SK-N-SH treated with all-trans-retinoic acid at 6 μM for 48 hours (cell line): ENCODE results near the gene ATF2.

Source experiments
- ATAC-seq: fragments of 200-7000 bp; cut with Tn5 transposase; 3 replicates; pipeline ENCODE4 v1.9.1; 2020; ENCODE audit warnings: mild to moderate bottlenecking, moderate library complexity
- ARNTL ChIP-seq: fragments of 450-650 bp; formaldehyde crosslinking; IDR thresholded peaks from 2 replicates; pipeline ENCODE4 v1.5.0; 2020; ENCODE audit warnings: low read depth, mild to moderate bottlenecking, moderate library complexity, borderline replicate concordance
- CREB5 ChIP-seq: fragments of 250-450 bp; sonication (Bioruptor Pico); IDR thresholded peaks from 2 replicates; pipeline ENCODE4 v1.5.1; 2020; ENCODE audit warnings: low read depth, mild to moderate bottlenecking, moderate library complexity
- CSDC2 ChIP-seq: fragments of 250-450 bp; sonication (Bioruptor Pico); IDR thresholded peaks from 2 replicates; pipeline ENCODE4 v1.5.0; 2020; ENCODE audit warnings: mild to moderate bottlenecking, moderate library complexity
- ESRRG ChIP-seq: fragments of 250-450 bp; sonication (Bioruptor Pico); IDR thresholded peaks from 2 replicates; pipeline ENCODE4 v1.6.1; 2021; ENCODE audit warnings: mild to moderate bottlenecking
- GLIS3 ChIP-seq: fragments of 250-450 bp; sonication (Bioruptor Pico); IDR thresholded peaks from 2 replicates; pipeline ENCODE4 v1.5.0; 2020; ENCODE audit warnings: mild to moderate bottlenecking, moderate library complexity
- ISL1 ChIP-seq: fragments of 250-450 bp; sonication (Bioruptor Pico); IDR thresholded peaks from 2 replicates; pipeline ENCODE4 v2.1.2; 2022; ENCODE audit warnings: mild to moderate bottlenecking, moderate library complexity
- OSR1 ChIP-seq: fragments of 250-450 bp; sonication (Bioruptor Pico); IDR thresholded peaks from 2 replicates; pipeline ENCODE4 v1.8.0; 2022; ENCODE audit warnings: moderate library complexity, mild to moderate bottlenecking, inconsistent platforms
- PATZ1 ChIP-seq: fragments of 250-450 bp; sonication (Bioruptor Pico); IDR thresholded peaks from 2 replicates; pipeline ENCODE4 v1.8.0; 2020; ENCODE audit warnings: mild to moderate bottlenecking, moderate library complexity, borderline replicate concordance
- PPARA ChIP-seq: fragments of 250-450 bp; sonication (Bioruptor Pico); IDR thresholded peaks from 2 replicates; pipeline ENCODE4 v1.5.0; 2020; ENCODE audit warnings: mild to moderate bottlenecking, borderline replicate concordance
- RARB ChIP-seq: fragments of 250-450 bp; sonication (Bioruptor Pico); IDR thresholded peaks from 2 replicates; pipeline ENCODE4 v1.8.0; 2021; ENCODE audit warnings: mild to moderate bottlenecking, moderate library complexity
- SNAI2 ChIP-seq: fragments of 250-450 bp; sonication (Bioruptor Pico); IDR thresholded peaks from 2 replicates; pipeline ENCODE4 v1.5.0; 2020; ENCODE audit warnings: mild to moderate bottlenecking, moderate library complexity
- TCF4 ChIP-seq: fragments of 250-450 bp; sonication (Bioruptor Pico); IDR thresholded peaks from 2 replicates; pipeline ENCODE4 v1.8.0; 2021; ENCODE audit warnings: mild to moderate bottlenecking, moderate library complexity, borderline replicate concordance
- TOX ChIP-seq: fragments of 250-450 bp; sonication (Bioruptor Pico); IDR thresholded peaks from 2 replicates; pipeline ENCODE4 v1.8.0; 2021; ENCODE audit warnings: mild to moderate bottlenecking, moderate library complexity, borderline replicate concordance
- TSHZ2 ChIP-seq: fragments of 250-450 bp; sonication (Bioruptor Pico); IDR thresholded peaks from 2 replicates; pipeline ENCODE4 v1.5.0; 2020; ENCODE audit warnings: mild to moderate bottlenecking, moderate library complexity
- ZC3H10 ChIP-seq: fragments of 250-450 bp; sonication (Bioruptor Pico); IDR thresholded peaks from 2 replicates; pipeline ENCODE4 v1.5.1; 2021; ENCODE audit warnings: mild to moderate bottlenecking, moderate library complexity
- ZFP3 ChIP-seq: fragments of 250-450 bp; sonication (Bioruptor Pico); IDR thresholded peaks from 2 replicates; pipeline ENCODE4 v1.5.0; 2020; ENCODE audit warnings: mild to moderate bottlenecking, moderate library complexity
- ZFP30 ChIP-seq: fragments of 450-650 bp; formaldehyde crosslinking; IDR thresholded peaks from 2 replicates; pipeline ENCODE4 v1.5.0; 2022; ENCODE audit warnings: mild to moderate bottlenecking, moderate library complexity
- ZNF565 ChIP-seq: fragments of 450-650 bp; formaldehyde crosslinking; conservative IDR thresholded peaks from 2 replicates; pipeline ENCODE4 v1.5.0; 2020; ENCODE audit warnings: low read depth, mild to moderate bottlenecking, moderate library complexity
- ZNF70 ChIP-seq: fragments of 450-650 bp; formaldehyde crosslinking; IDR thresholded peaks from 2 replicates; pipeline ENCODE4 v1.5.0; 2020; ENCODE audit warnings: mild to moderate bottlenecking, moderate library complexity
- ZNF8 ChIP-seq: fragments of 450-650 bp; formaldehyde crosslinking; IDR thresholded peaks from 2 replicates; pipeline ENCODE4 v1.5.0; 2020; ENCODE audit warnings: mild to moderate bottlenecking, moderate library complexity
- TF ChIP-seq, protein P1 (sequence below): fragments of 250-450 bp; sonication (Bioruptor Pico); IDR thresholded peaks from 2 replicates; pipeline ENCODE4 v1.8.0; 2021; ENCODE audit warnings: low read depth, mild to moderate bottlenecking, moderate library complexity, borderline replicate concordance

The ATF2 gene

GRCh38 chr2:175158894-175159293 is 9.1 kb downstream of the ATF2 start:
- no peak for TF ChIP-seq ZFP3 (CRISPR knock-in tag)
- TF ChIP-seq SNAI2, result no peak
- TF ChIP-seq CREB5 (CRISPR knock-in tag), result no peak
- no peak for TF ChIP-seq TSHZ2
- no peak for TF ChIP-seq PATZ1 (CRISPR knock-in tag)
- TF ChIP-seq TCF4 (CRISPR knock-in tag), result no peak
- no peak for TF ChIP-seq ZNF565 (CRISPR knock-in tag)
- no peak for TF ChIP-seq ESRRG
- TF ChIP-seq ZNF70 (CRISPR knock-in tag), result no peak
- TF ChIP-seq TOX (CRISPR knock-in tag), result no peak
- no peak for TF ChIP-seq ISL1 (CRISPR knock-in tag)
- TF ChIP-seq OSR1 (CRISPR knock-in tag), result no peak
- no peak for TF ChIP-seq PPARA (CRISPR knock-in tag)
- no peak for ATAC-seq

DNA sequence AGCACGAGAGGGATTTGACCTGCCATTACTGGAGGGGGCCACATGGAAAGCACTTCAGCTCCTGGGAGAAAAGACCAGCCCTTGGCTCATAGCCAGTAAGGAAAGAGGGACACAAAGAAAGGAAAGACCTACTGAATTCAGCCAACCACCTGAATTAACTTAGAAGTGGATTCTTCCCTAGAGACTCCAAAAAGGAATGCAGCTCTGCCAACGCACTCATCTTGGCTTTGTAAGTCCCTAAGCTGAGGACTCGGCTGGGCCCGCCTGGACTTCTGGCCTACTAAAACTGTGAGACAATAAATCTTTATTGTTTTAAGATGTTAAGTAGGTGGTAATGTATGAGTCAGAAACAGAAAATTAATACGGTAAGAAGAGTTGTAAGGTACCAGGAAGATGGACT is 11.5 kb downstream of the ATF2 start:
- TF ChIP-seq TCF4 (CRISPR knock-in tag), result no peak
- TF ChIP-seq, all 23 proteins: peak for 0

GRCh38 chr2:175154661-175155082 is 13.3 kb downstream of the ATF2 start:
- ATAC-seq, result peak; percentile 97
- no peak for TF ChIP-seq ISL1 (CRISPR knock-in tag)
- no peak for TF ChIP-seq ARNTL (CRISPR knock-in tag)
- no peak for TF ChIP-seq TSHZ2
- TF ChIP-seq ZFP30 (CRISPR knock-in tag), result no peak
- TF ChIP-seq TCF4 (CRISPR knock-in tag), result no peak
- no peak for TF ChIP-seq ZC3H10 (CRISPR knock-in tag)
- no peak for TF ChIP-seq ESRRG
- no peak for TF ChIP-seq CSDC2 (CRISPR knock-in tag)
- TF ChIP-seq RARB (CRISPR knock-in tag), result no peak

More for the DNA sequence above, 11.5 kb downstream of the ATF2 start:
- no peak for ATAC-seq

GRCh38 chr2:175152242-175152641 is 15.8 kb downstream of the ATF2 start:
- no peak for TF ChIP-seq ZFP30 (CRISPR knock-in tag)
- TF ChIP-seq TSHZ2, result no peak
- TF ChIP-seq TCF4 (CRISPR knock-in tag), result no peak
- TF ChIP-seq GLIS3 (CRISPR knock-in tag), result no peak
- no peak for TF ChIP-seq ZC3H10 (CRISPR knock-in tag)
- TF ChIP-seq RARB (CRISPR knock-in tag), result no peak
- TF ChIP-seq ZNF8 (CRISPR knock-in tag), result no peak
- no peak for TF ChIP-seq PPARA (CRISPR knock-in tag)
- no peak for TF ChIP-seq ZFP3 (CRISPR knock-in tag)
- TF ChIP-seq, protein P1, sequence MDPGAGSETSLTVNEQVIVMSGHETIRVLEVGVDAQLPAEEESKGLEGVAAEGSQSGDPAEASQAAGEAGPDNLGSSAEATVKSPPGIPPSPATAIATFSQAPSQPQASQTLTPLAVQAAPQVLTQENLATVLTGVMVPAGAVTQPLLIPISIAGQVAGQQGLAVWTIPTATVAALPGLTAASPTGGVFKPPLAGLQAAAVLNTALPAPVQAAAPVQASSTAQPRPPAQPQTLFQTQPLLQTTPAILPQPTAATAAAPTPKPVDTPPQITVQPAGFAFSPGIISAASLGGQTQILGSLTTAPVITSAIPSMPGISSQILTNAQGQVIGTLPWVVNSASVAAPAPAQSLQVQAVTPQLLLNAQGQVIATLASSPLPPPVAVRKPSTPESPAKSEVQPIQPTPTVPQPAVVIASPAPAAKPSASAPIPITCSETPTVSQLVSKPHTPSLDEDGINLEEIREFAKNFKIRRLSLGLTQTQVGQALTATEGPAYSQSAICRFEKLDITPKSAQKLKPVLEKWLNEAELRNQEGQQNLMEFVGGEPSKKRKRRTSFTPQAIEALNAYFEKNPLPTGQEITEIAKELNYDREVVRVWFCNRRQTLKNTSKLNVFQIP (CRISPR knock-in tag), result no peak
- no peak for TF ChIP-seq CREB5 (CRISPR knock-in tag)
- ATAC-seq, result no peak
